Measurements from ENCODE around the gene AKAP13.

DNA sequence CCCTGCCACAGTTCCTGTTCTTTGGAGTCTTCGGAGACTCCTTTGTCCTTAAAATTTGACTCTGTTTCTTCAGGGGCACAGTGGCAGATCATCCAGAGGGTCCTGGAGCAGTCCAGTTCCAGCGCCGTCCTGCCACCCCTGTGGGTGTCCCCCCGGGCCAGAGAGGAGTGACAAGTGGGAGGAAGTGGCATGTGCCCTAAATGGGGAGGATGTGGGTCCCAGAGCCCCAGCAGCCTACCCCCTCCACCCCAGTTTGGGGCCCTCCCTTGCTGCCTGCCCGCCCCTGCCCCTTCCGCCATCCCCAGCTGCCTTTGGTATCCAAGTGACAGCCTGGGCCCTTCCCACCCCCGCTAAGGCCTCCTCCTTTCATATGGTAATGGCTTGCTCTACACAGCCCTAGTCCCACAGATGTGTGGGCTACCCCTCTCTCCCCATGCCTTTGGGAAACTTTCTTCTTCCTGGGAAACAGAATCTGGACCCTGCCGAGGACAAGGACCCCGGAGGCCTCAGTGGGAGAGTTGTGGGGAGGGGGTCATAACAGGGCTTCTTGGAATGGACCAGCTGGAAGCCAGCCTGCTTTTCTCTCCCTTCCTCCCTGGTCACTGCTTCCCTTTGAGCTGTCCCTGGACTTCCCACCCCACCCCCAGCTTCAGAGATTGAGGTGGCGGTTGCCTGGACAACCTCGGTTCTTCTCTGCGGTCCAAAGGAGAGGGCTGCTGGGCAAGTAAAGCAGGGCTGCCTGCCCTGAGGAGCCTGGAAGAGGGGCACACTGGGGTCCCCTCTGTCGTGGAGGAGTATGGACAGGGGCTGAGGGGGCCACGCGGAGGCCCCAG lies 371.1 kb downstream of the AKAP13 start:
- no peak for TF ChIP-seq EZH2 (IDR thresholded peaks at IDR 0.05; ENCODE audit: borderline replicate concordance, insufficient read depth, low read depth, low read length, poor library complexity, severe bottlenecking)
- TF ChIP-seq, protein P1, sequence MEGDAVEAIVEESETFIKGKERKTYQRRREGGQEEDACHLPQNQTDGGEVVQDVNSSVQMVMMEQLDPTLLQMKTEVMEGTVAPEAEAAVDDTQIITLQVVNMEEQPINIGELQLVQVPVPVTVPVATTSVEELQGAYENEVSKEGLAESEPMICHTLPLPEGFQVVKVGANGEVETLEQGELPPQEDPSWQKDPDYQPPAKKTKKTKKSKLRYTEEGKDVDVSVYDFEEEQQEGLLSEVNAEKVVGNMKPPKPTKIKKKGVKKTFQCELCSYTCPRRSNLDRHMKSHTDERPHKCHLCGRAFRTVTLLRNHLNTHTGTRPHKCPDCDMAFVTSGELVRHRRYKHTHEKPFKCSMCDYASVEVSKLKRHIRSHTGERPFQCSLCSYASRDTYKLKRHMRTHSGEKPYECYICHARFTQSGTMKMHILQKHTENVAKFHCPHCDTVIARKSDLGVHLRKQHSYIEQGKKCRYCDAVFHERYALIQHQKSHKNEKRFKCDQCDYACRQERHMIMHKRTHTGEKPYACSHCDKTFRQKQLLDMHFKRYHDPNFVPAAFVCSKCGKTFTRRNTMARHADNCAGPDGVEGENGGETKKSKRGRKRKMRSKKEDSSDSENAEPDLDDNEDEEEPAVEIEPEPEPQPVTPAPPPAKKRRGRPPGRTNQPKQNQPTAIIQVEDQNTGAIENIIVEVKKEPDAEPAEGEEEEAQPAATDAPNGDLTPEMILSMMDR (IDR thresholded peaks at IDR 0.05), result no peak

Measured in B cell (primary cell).